HCT116 (cell line): ENCODE data around the gene ADAMTS19.

Experiments used
- EZH2 ChIP-seq: fragments of 200-600 bp; sonication (generic); IDR thresholded peaks from 2 replicates; pipeline ENCODE4 v1.6.1; 2017; ENCODE audit warnings: antibody characterized with exemption, mixed run types
- EZH2phosphoT487 ChIP-seq: fragments of 200-600 bp; IDR thresholded peaks from 2 replicates; pipeline ENCODE4 v1.6.1; 2018; ENCODE audit warnings: antibody characterized with exemption, borderline replicate concordance
- POLR2A ChIP-seq: IDR thresholded peaks from 2 replicates; pipeline ENCODE4 v1.7.0; 2011; ENCODE audit warnings: borderline replicate concordance; ENCODE audit not compliant: insufficient read depth, insufficient read length; ENCODE audit errors: extremely low read depth
- SP1 ChIP-seq: IDR thresholded peaks from 2 replicates; pipeline ENCODE4 v1.6.1; 2012; ENCODE audit warnings: low read depth
- TF ChIP-seq, protein P1 (sequence below), 3 experiments: fragments of 200-600 bp in 1 of 3; sonication (generic) in 1 of 3; IDR thresholded peaks in 2 of 3; conservative IDR thresholded peaks in 1 of 3; 2 replicates each; pipeline ENCODE4 v1.5.1; 2012 to 2017; ENCODE audit warnings: low read depth in 2 of 3, low read length in 2 of 3, antibody characterized with exemption in 1 of 3, borderline replicate concordance in 1 of 3, control low read depth in 1 of 3, mild to moderate bottlenecking in 1 of 3, mixed read lengths in 1 of 3, mixed run types in 1 of 3, moderate library complexity in 1 of 3; ENCODE audit not compliant: insufficient read depth in 1 of 3
- TF ChIP-seq, protein P2 (sequence below): IDR thresholded peaks from 2 replicates; pipeline ENCODE4 v1.6.1; 2012; ENCODE audit warnings: low read depth

- TF ChIP-seq, protein P1, sequence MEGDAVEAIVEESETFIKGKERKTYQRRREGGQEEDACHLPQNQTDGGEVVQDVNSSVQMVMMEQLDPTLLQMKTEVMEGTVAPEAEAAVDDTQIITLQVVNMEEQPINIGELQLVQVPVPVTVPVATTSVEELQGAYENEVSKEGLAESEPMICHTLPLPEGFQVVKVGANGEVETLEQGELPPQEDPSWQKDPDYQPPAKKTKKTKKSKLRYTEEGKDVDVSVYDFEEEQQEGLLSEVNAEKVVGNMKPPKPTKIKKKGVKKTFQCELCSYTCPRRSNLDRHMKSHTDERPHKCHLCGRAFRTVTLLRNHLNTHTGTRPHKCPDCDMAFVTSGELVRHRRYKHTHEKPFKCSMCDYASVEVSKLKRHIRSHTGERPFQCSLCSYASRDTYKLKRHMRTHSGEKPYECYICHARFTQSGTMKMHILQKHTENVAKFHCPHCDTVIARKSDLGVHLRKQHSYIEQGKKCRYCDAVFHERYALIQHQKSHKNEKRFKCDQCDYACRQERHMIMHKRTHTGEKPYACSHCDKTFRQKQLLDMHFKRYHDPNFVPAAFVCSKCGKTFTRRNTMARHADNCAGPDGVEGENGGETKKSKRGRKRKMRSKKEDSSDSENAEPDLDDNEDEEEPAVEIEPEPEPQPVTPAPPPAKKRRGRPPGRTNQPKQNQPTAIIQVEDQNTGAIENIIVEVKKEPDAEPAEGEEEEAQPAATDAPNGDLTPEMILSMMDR (IDR thresholded peaks at IDR 0.05 in 2 of 3, conservative IDR thresholded peaks at IDR 0.05 in 1 of 3; ENCODE audit: borderline replicate concordance in 1 of 3, insufficient read depth in 1 of 3, low read depth in 2 of 3, low read length in 2 of 3) = no peak
- TF ChIP-seq EZH2 (no peak), POLR2A (no peak), EZH2phosphoT487 (no peak), SP1 (no peak)
- TF ChIP-seq, protein P2, sequence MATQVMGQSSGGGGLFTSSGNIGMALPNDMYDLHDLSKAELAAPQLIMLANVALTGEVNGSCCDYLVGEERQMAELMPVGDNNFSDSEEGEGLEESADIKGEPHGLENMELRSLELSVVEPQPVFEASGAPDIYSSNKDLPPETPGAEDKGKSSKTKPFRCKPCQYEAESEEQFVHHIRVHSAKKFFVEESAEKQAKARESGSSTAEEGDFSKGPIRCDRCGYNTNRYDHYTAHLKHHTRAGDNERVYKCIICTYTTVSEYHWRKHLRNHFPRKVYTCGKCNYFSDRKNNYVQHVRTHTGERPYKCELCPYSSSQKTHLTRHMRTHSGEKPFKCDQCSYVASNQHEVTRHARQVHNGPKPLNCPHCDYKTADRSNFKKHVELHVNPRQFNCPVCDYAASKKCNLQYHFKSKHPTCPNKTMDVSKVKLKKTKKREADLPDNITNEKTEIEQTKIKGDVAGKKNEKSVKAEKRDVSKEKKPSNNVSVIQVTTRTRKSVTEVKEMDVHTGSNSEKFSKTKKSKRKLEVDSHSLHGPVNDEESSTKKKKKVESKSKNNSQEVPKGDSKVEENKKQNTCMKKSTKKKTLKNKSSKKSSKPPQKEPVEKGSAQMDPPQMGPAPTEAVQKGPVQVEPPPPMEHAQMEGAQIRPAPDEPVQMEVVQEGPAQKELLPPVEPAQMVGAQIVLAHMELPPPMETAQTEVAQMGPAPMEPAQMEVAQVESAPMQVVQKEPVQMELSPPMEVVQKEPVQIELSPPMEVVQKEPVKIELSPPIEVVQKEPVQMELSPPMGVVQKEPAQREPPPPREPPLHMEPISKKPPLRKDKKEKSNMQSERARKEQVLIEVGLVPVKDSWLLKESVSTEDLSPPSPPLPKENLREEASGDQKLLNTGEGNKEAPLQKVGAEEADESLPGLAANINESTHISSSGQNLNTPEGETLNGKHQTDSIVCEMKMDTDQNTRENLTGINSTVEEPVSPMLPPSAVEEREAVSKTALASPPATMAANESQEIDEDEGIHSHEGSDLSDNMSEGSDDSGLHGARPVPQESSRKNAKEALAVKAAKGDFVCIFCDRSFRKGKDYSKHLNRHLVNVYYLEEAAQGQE = no peak
These were observed 51.2 kb downstream of the ADAMTS19 start for GRCh38 chr5:129511291-129511690.
